ENCODE measurements around the gene CD28. TPM values are rescaled to one million over a fixed set of nuclear protein-coding genes. Genes with fewer than 3 reads are reported as not detected.

The CD28 gene
- total RNA-seq, 6 donors from 2014 or later = under 0.01 to 3.3 (median 1.4) TPM

GRCh38 chr2:203683421-203683820 is 23.0 kb upstream of the CD28 start:
- Histone ChIP-seq H3K27ac (peak overlapping the region; percentile 70 to 89 (median 84)), H3K27me3 (no peaks in the 10 kb centered on the region), H3K4me3 (no peak overlapping the region), H3K36me3 (no peaks in the 10 kb centered on the region), H3K9me3 (no peaks in the 10 kb centered on the region), H3K4me1 (peaks cover 31 to 65% (median 59%) of the 10 kb centered on the region in 4 donors)
- TF ChIP-seq POLR2A (IDR thresholded peaks at IDR 0.05) (no peak), EP300 (IDR thresholded peaks at IDR 0.05) (no peak), CTCF (IDR thresholded peaks at IDR 0.05) (no peak), POLR2AphosphoS5 (IDR thresholded peaks at IDR 0.05) (no peak)
- DNase-seq (no peak), ATAC-seq (ENCODE audit: low FRiP score in 2 of 2) (no peak)
- WGBS, 2 donors = 68 to 77% methylated on average over 4 of the region's 4 CpGs

GRCh38 chr2:203683932-203684556 is 22.4 kb upstream of the CD28 start:
- ATAC-seq (ENCODE audit: low FRiP score in 2 of 2) (peak; percentile 40 to 51), DNase-seq (peak in 1 of 2 donors; percentile 29)
- no peak overlapping the region for H3K4me3 ChIP-seq
- peaks cover 38 to 67% (median 63%) of the 10 kb centered on the region in 4 donors for H3K4me1 ChIP-seq
- peak overlapping the region; percentile 70 to 89 (median 84) for H3K27ac ChIP-seq
- no peaks in the 10 kb centered on the region for H3K36me3 ChIP-seq
- no peaks in the 10 kb centered on the region for H3K9me3 ChIP-seq
- H3K27me3 ChIP-seq = no peaks in the 10 kb centered on the region
- TF ChIP-seq CTCF (IDR thresholded peaks at IDR 0.05) (no peak), POLR2AphosphoS5 (IDR thresholded peaks at IDR 0.05) (peak in 1 of 2 donors; percentile 42), EP300 (IDR thresholded peaks at IDR 0.05) (no peak), POLR2A (IDR thresholded peaks at IDR 0.05) (no peak)
- WGBS, 2 donors = 44 to 94% methylated on average over 1 of the region's 1 CpG

GRCh38 chr2:203685081-203685621 is 21.3 kb upstream of the CD28 start:
- peak in 1 of 2 donors; percentile 74 for ATAC-seq (ENCODE audit: low FRiP score in 2 of 2)
- Histone ChIP-seq H3K36me3 (no peaks in the 10 kb centered on the region), H3K27ac (peak overlapping the region; percentile 70 to 89 (median 84)), H3K4me3 (no peak overlapping the region), H3K27me3 (no peaks in the 10 kb centered on the region), H3K9me3 (no peaks in the 10 kb centered on the region), H3K4me1 (peaks cover 42 to 78% (median 66%) of the 10 kb centered on the region in 4 donors)
- 32 to 60% methylated on average over 5 of the region's 5 CpGs for WGBS, 2 donors
- TF ChIP-seq CTCF (IDR thresholded peaks at IDR 0.05) (no peak), POLR2A (IDR thresholded peaks at IDR 0.05) (no peak), POLR2AphosphoS5 (IDR thresholded peaks at IDR 0.05) (peak; percentile 46 to 69), EP300 (IDR thresholded peaks at IDR 0.05) (peak in 1 of 4 donors; percentile 52)
- DNase-seq = no peak

GRCh38 chr2:203685789-203686420 is 20.5 kb upstream of the CD28 start:
- Histone ChIP-seq H3K27me3 (no peaks in the 10 kb centered on the region), H3K4me1 (peaks cover 37 to 82% (median 69%) of the 10 kb centered on the region in 4 donors), H3K27ac (peak overlapping the region; percentile 70 to 89 (median 84)), H3K9me3 (no peaks in the 10 kb centered on the region), H3K4me3 (no peak overlapping the region), H3K36me3 (no peaks in the 10 kb centered on the region)
- ATAC-seq (ENCODE audit: low FRiP score in 2 of 2) = no peak
- no peak for DNase-seq
- no peak for TF ChIP-seq POLR2AphosphoS5 (IDR thresholded peaks at IDR 0.05)
- TF ChIP-seq CTCF (IDR thresholded peaks at IDR 0.05) = no peak
- no peak for TF ChIP-seq EP300 (IDR thresholded peaks at IDR 0.05)
- no peak for TF ChIP-seq POLR2A (IDR thresholded peaks at IDR 0.05)
- 77 to 88% methylated on average over 4 of the region's 4 CpGs for WGBS, 2 donors
